Fibroblast of skin of left quadriceps (primary cell): ENCODE results near the gene RBPJ.
A peak's percentile ranks its signal among the peaks of the same experiment; 100 is the strongest.

Experiments used
- DNase-seq, 2 experiments: peaks; one replicate each; pipeline ENCODE4 v3.0.0-alpha.2; 2013; ENCODE audit warnings: low read depth in 2 of 2

RBPJ gene

DNA sequence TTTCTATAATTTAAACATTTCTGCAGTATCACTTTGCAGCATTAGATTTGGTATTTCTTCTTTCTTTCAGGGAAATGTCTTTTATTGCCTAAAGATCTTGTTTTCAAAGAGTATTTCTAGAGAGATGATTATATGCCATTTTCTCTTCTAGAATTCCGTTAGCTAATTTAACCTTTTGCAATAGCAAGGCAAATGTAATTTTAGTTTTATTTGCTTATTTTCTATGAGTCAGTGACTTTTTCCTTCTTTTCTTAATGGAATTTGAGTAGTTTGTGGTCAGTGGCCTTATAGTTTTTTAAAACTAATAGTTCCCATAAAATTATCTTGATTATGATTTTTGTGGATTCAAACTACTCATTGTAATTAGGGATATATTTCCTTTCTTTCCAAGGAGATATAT lies 97.3 kb downstream of the RBPJ start:
- no peak for DNase-seq

GRCh38 chr4:26418850-26419249 lies 98.0 kb downstream of the RBPJ start:
- DNase-seq, result no peak

GRCh38 chr4:26420438-26420837 lies 99.6 kb downstream of the RBPJ start:
- no peak for DNase-seq

- DNase-seq, result no peak
Measured at GRCh38 chr4:26420913-26421312, 100.1 kb downstream of the RBPJ start.

DNA sequence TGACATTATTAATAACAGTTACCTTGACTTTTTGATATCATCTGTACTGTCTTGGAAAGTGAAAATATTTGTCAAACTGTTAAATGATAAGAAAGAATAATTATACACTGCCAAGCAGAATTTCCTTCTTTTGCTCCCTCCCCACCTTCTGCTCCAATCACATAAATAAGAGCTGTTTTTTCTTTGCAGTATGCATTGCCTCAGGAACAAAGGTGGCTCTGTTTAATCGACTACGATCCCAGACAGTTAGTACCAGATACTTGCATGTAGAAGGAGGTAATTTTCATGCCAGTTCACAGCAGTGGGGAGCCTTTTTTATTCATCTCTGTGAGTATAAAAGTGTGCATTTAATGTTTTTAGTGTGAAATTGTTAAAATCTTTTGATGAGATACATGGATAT lies 103.3 kb downstream of the RBPJ start:
- DNase-seq, result no peak

GRCh38 chr4:26424838-26425237 lies 104.0 kb downstream of the RBPJ start:
- DNase-seq, result no peak

DNA sequence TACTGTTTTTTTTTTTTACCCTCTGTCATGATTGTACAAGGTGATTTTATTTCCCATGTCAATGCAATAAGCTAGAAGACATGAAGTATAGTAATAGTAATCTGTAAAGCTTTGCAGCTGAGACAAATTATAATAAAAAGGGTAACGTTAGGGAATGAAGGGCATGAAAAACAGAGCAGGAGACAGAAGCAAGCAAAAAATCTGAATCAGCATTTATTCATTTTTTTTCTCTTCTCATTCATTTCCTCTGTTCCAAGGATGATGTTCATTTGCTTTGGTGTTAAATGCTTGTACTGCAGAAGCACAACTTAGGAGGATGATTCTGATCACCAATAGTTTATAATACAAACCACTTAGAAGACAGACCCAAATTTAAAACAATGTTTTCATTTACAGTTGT lies 105.1 kb downstream of the RBPJ start:
- no peak for DNase-seq

DNA sequence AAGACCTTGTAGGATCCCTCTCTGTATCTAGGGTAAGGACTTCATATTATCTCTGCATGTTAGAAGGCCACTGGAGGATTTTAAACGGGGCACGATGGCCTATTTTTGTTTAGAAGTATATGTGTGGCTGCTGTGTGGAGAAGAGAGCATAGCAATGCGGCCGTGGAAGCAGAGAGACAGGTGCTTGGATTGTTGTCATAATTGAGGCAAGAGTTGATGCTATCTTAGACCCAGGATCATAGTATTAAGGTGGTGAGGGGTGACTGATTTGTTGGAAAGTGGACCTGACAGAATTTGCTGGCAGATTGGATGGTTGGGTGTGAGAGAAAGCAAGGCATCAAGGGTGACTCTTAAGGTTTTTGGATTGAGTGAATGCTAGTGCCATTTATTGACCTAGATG lies 106.1 kb downstream of the RBPJ start:
- DNase-seq, result no peak

GRCh38 chr4:26429910-26430309 lies 109.1 kb downstream of the RBPJ start:
- DNase-seq, result no peak

- no peak for DNase-seq
Measured at GRCh38 chr4:26431461-26432180, 110.8 kb downstream of the RBPJ start.

DNA sequence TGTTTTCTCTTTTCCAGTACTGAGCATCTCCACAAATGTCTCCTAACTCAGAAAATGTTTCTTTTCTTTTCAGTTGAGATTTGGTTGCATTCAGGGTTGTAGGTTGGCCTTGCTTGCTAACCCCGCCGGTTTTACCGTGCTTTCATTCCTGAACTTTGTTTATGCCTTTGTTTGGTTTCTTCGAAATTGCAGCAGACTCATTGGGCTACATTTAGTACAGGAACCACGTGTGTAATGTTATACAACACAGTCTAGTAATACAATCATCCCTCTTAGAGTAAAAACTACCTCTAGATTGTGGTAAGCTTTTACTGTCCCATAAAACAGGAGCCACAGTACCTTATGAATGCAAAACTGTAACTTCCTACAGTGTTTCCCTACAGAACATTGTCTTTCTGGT lies 111.6 kb downstream of the RBPJ start:
- no peak for DNase-seq

DNA sequence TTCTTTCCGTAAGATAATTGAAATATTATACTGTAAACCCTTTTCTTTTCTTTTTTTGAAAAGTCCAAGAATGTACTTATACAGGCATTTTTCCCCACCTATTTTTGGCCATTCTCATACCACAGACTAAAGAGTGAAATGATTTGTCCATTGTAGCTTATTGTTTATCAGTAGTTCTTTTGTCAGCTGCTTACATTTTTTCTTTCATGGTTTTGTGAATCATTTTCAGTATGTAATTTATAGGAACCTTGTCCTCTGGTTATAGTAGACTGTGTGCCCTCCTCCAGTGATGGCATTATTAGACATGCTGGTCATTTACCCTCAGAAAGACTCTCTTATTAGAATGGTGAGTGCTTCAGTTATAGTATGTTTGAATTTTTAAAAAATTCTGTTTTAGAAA lies 112.7 kb downstream of the RBPJ start:
- no peak for DNase-seq

DNA sequence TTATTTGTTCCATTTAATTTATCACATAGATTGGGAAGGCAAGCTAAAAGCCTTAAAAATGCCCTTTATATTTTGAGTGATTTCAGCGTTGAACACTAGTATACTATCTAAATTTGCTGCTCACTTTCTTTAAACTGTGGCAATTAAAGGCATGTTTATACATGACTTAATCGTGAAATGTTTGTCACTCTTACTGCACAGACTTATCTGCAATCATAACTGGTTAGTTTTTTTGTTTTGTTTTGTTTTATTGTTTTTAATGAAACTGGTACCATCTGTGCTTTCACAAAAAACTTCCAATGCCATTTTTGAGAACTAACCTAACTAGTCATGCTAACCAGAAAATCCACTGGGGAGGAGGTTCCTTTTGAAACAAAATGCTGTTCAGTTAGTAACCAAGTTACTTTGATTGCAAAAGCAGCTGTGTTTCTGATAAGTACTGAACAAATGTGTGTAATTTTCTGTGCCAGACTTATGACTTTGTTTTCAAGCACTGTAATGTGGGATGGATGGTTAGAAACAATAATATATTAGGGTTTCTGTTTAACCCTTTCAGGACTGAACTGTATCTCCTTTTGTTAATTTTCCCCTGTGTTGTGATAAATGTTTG lies 113.3 kb downstream of the RBPJ start:
- DNase-seq, result no peak

DNA sequence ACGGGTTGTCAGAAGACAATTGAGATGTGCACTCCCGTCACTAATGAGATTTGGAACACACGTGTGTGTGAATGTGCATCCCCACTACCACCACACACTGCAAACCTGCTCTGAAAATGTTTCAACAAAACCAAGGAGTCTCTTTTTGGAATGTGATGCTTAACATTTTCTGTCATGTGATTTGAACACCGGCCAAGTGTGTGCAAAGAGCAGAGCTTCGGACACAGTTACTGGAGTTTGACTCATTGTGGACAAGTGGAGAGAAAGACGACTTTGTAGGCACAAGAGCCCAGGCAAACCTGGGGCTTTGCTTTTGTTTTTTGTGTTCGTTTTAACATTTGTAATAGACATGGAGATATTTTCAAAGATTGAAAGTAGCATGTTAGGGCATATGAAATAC lies 120.3 kb downstream of the RBPJ start:
- DNase-seq, result no peak

- DNase-seq, result no peak
Measured at GRCh38 chr4:26441771-26442170, 121.0 kb downstream of the RBPJ start.

DNA sequence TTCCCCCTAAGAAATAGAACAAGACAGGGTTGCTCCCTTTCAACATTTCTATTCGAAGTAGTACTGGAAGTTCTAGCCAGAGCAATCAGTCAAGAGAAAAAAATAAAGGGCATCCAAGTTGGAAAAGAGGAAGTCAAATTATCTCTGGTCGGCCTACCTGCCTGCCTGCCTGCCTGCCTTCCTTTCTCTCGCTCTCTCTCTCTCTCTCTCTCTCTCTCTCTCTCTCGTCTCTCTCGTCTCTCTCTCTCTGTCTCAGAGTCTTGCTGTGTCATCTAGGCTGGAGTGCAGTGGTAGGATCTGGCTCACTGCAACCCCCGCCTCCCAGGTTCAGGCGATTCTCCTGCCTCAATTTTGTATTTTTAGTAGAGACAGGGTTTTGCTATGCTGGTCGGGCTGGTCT lies 126.6 kb downstream of the RBPJ start:
- no peak for DNase-seq

GRCh38 chr4:26450418-26450817 lies 129.6 kb downstream of the RBPJ start:
- no peak for DNase-seq

GRCh38 chr4:26451597-26451996 lies 130.8 kb downstream of the RBPJ start:
- DNase-seq, result no peak

DNA sequence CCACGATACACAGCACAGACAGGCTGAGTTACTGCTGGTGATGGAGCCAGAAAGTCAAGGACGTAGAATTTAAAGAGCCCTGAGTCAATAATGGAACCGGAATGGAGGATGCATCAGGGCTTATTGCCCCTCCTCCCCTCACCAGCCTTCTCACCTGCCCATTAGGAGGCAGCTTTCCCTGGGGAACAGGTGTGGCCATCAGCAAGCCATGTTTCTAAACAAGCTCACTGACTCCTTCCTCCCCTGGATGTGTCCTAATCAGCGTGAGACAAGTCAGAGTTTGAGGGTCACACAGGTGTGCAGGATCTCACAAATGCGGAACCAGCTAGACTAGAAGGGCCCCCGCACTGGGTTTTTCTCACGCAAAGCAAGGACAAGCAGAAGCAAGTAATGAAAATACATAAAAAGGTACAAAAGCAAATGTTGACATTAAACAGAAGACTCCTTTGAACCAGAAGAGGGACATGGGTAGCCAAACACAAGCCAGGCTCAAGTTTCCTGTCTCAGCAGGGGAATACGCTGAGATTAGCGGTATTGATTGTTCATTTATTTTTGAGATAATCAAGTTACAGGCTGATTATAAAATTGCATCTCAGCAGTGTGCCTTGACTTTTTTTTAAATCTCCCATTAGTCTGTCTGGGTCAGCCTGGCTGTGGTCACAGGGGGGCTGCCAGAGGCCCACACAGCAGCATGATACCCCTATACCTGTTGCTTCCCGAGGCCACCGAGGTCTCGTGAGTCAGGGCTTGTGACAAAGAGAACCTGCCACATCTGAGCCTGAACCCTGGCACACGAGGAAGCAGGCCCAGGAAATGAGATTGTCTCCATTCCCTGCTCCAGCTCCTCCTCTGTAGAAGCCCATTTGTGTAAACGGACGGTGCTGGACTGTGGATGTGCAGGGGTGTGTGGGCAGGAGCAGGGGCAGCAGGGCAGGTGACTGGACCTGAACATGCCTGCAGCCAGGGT lies 132.0 kb downstream of the RBPJ start:
- DNase-seq, result no peak

DNA sequence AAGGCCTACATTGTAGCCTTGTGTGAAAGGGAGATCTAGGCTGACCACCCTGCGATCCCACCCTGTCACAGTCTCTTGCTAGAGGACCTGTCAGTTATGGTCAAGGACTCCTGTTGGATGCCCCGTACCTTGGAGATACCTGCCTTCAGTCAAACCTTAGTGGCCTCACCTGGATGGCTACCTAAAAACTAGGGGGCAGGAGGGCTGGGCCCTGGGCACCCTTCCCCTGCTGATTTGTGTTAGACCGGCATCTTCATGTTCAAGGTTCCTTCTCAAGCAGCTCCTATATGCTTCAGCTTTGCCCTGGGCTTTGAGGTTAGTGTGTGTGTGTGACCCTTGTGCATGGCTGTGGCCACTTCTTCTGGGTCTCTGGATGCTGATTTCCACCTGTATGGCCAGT lies 134.1 kb downstream of the RBPJ start:
- DNase-seq, result no peak

- no peak for DNase-seq
Measured at GRCh38 chr4:26455571-26455970, 134.8 kb downstream of the RBPJ start.

- DNase-seq, result no peak
Measured at GRCh38 chr4:26457412-26457811, 136.6 kb downstream of the RBPJ start.

GRCh38 chr4:26458157-26458561 lies 137.3 kb downstream of the RBPJ start:
- peak in 1 of 2 experiments; percentile 9 for DNase-seq
